IPS-11a (cell line): ENCODE data around the gene CRYGN.

Experiments used
- H3K4me3 ChIP-seq: one replicate; pipeline ENCODE4 v1.5.1; 2013; ENCODE audit warnings: low read depth, low read length, control low read depth

The CRYGN gene

GRCh38 chr7:151393031-151393977 lies 46.6 kb downstream of the CRYGN start:
- H3K4me3 ChIP-seq: no peak overlapping the region

DNA sequence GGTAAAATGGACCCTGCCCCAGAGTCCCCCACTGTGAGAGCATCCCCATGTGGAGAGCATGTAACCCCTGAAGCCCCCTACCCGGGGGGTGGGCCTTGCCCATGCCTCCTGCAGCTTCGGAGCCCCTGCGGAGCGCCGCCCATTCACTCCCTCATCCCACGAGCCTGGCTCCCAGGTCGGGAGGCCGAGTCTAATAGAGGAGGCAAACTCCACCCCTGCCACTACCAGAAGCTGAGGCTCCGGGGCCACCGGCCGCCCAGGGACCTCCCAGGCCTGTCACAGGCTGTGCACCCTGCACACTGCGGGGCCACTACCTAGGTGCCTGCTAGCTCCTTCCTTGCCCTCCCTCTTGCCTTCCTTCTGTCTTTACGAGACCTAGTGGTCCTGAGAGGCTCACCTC lies 47.5 kb downstream of the CRYGN start:
- no peak overlapping the region for H3K4me3 ChIP-seq

DNA sequence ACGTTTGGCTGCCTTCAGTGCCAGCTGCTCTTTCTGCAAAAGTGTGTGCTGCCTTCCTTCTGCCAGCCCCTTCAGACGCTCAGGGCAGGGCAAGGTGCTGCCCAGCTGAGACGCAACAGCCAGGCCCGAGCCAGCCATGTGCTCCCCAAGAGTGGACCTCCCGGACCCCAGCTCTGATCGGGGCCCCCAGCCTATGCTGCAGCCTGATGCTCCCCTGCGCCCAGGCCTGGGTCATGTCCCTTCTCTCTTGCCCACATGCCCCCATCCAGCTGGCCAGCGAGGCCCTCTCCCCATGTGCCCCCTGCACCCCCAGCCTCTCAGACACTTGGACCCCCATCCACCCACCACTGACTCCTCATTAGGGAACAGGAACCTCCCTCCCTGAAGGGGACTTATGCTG lies 47.9 kb downstream of the CRYGN start:
- H3K4me3 ChIP-seq: no peak overlapping the region

DNA sequence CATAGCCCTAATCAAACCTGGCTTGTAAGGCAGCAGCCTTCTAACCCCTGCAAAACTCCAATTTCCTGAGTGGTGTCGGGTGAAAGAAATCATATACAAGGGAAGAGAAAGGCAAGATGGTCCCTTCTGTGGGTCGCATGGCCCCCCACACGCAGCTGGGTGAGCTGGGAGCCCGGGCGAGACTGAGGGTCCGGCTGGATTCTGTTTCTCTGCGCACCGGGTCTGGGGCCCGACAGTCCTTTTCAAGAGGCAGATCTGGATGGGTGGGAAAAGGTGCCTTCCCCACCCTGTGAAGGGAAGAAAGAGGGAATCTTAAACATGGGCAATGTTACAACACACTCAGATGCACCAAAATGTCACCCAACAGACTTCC lies 48.6 kb downstream of the CRYGN start:
- no peak overlapping the region for H3K4me3 ChIP-seq

GRCh38 chr7:151390598-151391357 lies 49.2 kb downstream of the CRYGN start:
- H3K4me3 ChIP-seq: no peak overlapping the region

DNA sequence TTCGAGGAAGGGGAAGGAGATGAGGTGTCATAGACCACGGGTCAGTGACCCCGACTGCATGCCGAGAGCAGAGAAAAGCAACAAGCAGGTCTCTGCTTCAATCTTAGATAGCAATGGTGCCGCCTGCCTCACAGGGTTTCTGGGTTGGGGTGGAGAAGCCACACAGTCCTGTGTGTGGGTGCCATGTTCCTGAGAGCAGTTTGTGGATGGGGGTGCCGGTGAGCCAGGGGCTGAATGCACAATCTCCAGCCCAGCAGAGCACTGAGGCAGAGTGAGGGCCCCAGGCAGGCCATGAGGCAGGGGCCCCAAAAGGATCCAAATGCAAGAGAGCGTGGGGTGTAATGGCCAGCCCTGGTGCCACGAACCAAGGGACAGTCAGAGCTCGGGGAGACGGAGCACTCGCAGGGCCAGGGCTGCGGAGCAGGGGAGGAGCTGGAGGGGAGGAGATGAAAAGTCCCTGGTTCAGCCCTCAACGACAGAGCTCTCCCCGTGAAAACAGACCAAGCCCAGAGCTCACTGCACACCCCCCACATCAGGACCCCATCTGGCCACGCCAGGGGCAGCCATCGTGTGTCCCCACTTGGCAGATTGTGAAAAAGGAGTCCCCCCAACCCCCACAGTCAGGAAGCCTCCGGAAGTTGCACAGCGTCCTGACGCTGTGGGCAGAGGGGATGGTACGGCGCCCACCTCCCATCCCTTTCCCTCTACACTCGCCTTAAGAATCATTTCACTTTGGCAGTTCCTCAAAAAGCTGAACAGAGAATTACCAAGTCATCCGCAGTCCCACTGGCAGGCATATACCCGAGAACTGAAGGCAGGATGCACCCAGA lies 50.0 kb downstream of the CRYGN start:
- no peak overlapping the region for H3K4me3 ChIP-seq

DNA sequence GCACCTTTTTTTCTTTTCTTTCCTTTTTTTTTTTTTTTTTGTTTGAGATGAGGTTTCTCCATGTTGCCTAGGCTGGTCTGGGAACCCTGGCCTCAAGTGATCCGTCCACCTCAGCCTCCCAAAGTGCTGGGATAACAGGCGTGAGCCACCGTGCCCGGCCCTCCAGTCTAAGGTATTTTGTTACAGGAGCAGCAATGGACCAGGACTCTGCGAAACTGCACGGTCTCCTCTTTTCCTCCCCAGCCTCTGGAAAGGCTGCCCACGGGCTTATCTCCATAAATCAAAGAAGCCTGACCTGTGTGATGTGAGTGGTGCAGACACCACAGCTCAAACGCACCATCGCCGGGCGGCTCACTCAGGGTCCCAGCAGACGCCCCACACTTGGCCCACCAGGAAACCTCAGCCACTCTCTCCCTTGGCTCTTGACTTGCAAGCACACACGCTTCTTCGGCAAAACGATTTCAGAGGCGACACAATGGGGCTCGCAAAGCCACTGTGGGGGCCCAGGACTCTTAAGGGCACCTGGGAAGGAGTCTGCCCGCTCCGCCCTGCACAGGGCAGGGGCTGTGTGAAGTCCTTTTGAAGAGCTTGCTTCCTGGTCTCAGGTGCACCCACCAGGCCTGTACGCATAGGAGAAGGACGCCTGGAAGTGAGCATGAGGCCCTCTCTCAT lies 50.7 kb downstream of the CRYGN start:
- no peak overlapping the region for H3K4me3 ChIP-seq

DNA sequence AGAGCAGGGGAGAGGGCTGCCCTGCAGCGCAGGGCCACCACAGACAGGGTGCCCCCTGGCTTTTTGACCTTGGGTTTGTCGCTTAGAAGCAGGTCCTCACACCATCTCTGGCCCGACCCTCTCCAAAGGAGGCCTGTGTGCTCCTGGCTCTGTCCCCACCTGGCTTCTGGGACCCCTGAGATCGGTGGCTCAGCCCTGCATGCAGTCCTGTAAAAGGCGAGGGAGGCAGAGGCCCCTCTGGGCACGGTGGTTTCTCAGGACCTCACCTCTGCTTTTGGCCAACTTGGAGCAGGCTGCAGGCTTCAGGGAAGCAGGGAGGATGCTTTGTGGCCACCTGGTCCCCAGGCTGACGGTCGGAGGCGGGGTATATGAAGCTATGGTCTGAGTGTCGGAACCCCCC lies 51.5 kb downstream of the CRYGN start:
- H3K4me3 ChIP-seq: no peak overlapping the region

GRCh38 chr7:151388007-151388297 lies 52.0 kb downstream of the CRYGN start:
- no peak overlapping the region for H3K4me3 ChIP-seq

GRCh38 chr7:151387161-151388006 lies 52.6 kb downstream of the CRYGN start:
- H3K4me3 ChIP-seq: no peak overlapping the region

DNA sequence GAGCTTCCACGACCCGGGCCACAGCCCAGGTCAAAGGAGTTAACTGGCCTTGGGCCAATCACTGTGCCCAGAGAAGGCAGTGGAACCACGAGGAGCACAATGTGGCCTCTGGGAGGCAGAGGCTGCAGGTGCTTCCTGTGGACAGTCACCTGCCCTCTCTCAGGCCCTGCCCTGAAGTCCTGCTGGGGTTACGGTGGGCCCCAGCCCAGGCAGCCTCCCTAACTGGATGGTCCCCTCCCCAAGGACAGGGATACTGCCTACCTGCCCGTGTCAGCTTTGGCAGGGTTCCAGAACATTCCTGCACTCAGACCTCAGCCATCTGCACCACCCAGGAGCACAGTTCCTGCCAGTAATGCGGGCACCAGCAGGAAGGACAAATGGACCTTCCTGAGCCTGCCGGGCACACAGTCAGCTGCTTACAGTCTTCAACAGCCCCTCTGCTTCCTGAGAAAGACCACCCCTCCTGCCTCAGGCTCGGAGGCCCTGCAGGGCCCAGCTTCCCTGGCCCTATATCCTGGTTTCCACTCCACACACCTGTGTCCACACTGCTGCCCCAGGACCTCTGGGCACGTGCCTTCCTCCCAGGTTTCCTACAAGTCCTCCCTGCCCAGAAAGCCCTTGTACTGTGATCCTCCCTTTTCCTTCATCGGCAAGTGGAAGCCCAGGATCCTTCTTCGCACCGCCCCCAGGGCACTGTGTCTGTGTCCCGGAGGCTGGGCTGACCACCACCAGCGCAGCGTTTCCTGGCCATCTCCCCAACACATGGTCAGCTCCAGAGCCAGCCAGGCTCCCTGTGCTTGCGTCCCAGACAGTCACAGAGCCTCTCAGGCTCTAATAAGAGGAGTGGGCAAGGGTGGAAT lies 53.4 kb downstream of the CRYGN start:
- no peak overlapping the region for H3K4me3 ChIP-seq

DNA sequence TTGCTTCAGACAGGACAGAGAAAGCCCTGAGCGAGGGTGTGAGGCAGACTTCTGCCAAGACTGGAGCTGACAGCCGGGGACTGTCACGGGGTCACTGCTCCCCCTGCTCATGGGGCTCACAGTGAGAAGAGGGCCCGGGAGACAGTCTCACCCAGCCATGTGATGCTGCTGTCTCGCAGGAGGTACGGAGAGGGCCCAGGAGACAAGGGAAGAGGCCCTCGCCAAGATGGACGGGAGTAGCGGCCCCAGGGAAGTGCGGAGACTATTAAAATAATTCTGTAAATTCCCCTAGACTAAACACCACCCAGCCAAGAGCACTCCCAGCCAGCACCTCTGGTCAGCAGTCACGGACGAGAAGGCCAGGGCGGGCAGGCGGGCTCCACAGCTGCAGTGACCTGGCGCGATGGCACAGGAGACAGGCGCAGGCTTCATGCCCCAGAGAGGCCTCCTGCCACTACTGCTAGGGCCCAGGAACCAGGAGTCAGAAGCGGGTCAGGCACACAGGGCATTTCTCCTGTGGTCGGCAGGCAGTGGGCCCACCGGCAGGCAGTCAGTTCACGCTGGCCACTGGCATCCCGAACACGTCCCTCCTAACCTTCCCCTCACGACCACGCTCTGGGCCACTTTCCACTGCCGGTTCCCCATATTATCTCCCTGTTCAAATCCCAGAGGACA lies 54.2 kb downstream of the CRYGN start:
- no peak overlapping the region for H3K4me3 ChIP-seq

DNA sequence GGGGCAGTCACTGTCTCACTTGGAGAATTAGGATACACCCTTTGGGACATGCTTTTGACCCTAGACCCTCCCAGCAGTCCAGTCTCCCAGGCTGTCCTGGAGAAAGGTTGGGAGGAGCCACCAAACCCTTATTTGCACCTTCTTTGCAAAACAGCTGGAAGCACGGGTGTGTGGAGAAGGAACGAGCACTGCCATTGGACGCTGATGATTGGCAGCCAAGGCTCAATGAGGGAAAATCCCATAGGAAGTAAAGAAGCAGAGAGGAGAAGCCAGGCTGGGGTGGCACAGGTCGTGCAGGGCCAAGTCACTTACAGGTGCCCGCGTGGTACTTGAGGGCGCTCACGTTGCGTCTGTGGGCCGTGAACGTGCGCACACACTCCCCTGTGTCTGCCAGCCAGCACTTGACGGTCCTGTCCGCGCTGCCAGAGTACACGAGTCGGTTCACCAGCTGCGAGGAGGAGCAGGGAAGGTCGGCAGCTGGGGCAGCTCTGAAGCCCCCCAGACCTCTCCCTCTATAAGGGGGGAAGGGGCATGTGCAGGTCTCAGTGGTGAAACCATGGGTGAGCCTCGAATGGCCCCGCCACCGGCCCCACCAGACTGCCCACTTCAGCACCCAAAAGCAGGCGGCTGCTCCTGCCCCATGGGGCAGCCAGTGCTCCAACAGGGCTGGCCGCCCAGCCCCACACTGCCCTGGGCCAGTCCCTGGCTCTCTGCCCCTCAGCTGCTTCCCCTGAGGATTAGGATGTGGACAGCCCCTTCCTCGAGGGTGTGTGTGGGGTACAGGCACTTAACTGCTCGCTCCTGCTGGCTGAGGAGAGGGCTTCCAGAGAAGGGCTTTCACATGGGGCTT lies 54.9 kb downstream of the CRYGN start:
- no peak overlapping the region for H3K4me3 ChIP-seq

DNA sequence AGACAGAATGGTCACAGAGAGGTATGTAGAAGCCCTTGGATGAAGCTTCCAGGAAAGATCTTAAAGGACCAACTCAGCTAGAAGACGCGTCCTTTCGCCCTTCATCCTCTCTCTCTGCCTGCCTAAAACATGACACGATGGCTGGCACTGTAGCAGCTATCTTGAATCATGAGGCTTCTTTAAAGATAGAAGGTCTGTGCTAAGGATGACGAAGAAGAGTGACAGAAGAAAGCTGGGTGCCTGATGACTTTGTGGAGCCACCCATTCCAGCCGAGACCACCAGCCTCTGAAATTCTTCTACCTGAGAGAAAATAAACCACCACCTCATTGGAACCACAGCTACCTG lies 55.6 kb downstream of the CRYGN start:
- H3K4me3 ChIP-seq: no peak overlapping the region

GRCh38 chr7:151383638-151384351 lies 56.1 kb downstream of the CRYGN start:
- H3K4me3 ChIP-seq: no peak overlapping the region

- H3K4me3 ChIP-seq: no peak overlapping the region
Measured at GRCh38 chr7:151382079-151382885, 57.7 kb downstream of the CRYGN start.
